NK-92 (cell line): ENCODE data around the gene TMUB1.
A peak's percentile ranks its signal among the peaks of the same experiment; 100 is the strongest.

ENCODE experiments used
- DNase-seq: peaks from one replicate; lab custom pipeline; 2025; ENCODE audit not compliant: unreplicated experiment; lab: John Stamatoyannopoulos, UW

TMUB1 gene

GRCh38 chr7:151071032-151071866, 12.0 kb downstream of the TMUB1 start:
- no peak for DNase-seq

GRCh38 chr7:151070574-151070960, 12.7 kb downstream of the TMUB1 start:
- DNase-seq, result no peak

GRCh38 chr7:151069841-151070573, 13.3 kb downstream of the TMUB1 start:
- DNase-seq, result no peak

- DNase-seq, result no peak
These were observed 15.1 kb downstream of the TMUB1 start for GRCh38 chr7:151068069-151068773.

- DNase-seq, result no peak
These were observed 16.9 kb downstream of the TMUB1 start for GRCh38 chr7:151066273-151066974.

- no peak for DNase-seq
These were observed 17.8 kb downstream of the TMUB1 start for GRCh38 chr7:151065516-151065915.

- DNase-seq, result no peak
These were observed 18.3 kb downstream of the TMUB1 start for GRCh38 chr7:151064993-151065392.

- DNase-seq, result no peak
These were observed 18.8 kb downstream of the TMUB1 start for GRCh38 chr7:151064454-151064853.

- no peak for DNase-seq
These were observed 20.1 kb downstream of the TMUB1 start for GRCh38 chr7:151063212-151063561.

GRCh38 chr7:151062399-151063211, 20.7 kb downstream of the TMUB1 start:
- no peak for DNase-seq

GRCh38 chr7:151062111-151062398, 21.2 kb downstream of the TMUB1 start:
- DNase-seq, result no peak

GRCh38 chr7:151061213-151062110, 21.8 kb downstream of the TMUB1 start:
- DNase-seq, result no peak

GRCh38 chr7:151060416-151061212, 22.7 kb downstream of the TMUB1 start:
- no peak for DNase-seq

- no peak for DNase-seq
These were observed 23.2 kb downstream of the TMUB1 start for GRCh38 chr7:151060113-151060415.

- no peak for DNase-seq
These were observed 23.8 kb downstream of the TMUB1 start, which contains the start of gene SLC4A2 for GRCh38 chr7:151059367-151060112. Gene SLC4A2 (plus strand): TSS chr7:151059589. CDS start chr7:151061988, 2,399 bp downstream.

GRCh38 chr7:151058781-151059366, 24.4 kb downstream of the TMUB1 start:
- no peak for DNase-seq

- peak; percentile 93 for DNase-seq
These were observed 25.1 kb downstream of the TMUB1 start for GRCh38 chr7:151057989-151058780.
